ENCODE results near the gene ATXN7.

- no peak for TF ChIP-seq CTCF (conservative IDR thresholded peaks at IDR 0.05; ENCODE audit: low read depth, low read length)
- no peak for TF ChIP-seq EZH2 (IDR thresholded peaks at IDR 0.05; ENCODE audit: borderline replicate concordance, low read depth, low read length, poor library complexity, severe bottlenecking)
These were observed 87.0 kb downstream of the ATXN7 start for GRCh38 chr3:63950698-63951097.
